Fibroblast of the aortic adventitia (primary cell): Measurements from ENCODE around the gene ASTN1. TPM values are rescaled to one million over a fixed set of nuclear protein-coding genes. Genes with fewer than 3 reads are reported as not detected.
A peak's percentile ranks its signal among the peaks of the same experiment; 100 is the strongest.

Experiments used
- DNase-seq: peaks from one replicate; pipeline ENCODE4 v3.0.0-alpha.2; 2010; ENCODE audit warnings: low read depth
- H3K4me3 ChIP-seq: 2 replicates; pipeline ENCODE4 v1.5.1; 2011; ENCODE audit warnings: low read depth, mild to moderate bottlenecking, control low read depth, low read length, moderate library complexity
- CTCF ChIP-seq: IDR thresholded peaks from 2 replicates; pipeline ENCODE4 v1.5.1; 2011; ENCODE audit warnings: mild to moderate bottlenecking, low read length, control low read depth, inconsistent platforms; ENCODE audit not compliant: insufficient read depth
- total RNA-seq: library from RNA; depleted of rRNA; stranded (reverse); fragments of >200 nt; gene quantifications from 2 replicates; pipeline ENCODE4 v1.2.3, GENCODE V29; 2012; ENCODE audit warnings: low replicate concordance

Gene ASTN1
- total RNA-seq, 1 donor: under 0.01 TPM

- no peak overlapping the region for H3K4me3 ChIP-seq
- TF ChIP-seq CTCF: no peak
- DNase-seq: no peak
Observed at GRCh38 chr1:177198243-177198642, 33.7 kb upstream of the ASTN1 start.

GRCh38 chr1:177190308-177190970 lies 25.9 kb upstream of the ASTN1 start:
- no peak for TF ChIP-seq CTCF
- no peak for DNase-seq
- H3K4me3 ChIP-seq: no peak overlapping the region

GRCh38 chr1:177186639-177187038 lies 22.1 kb upstream of the ASTN1 start:
- TF ChIP-seq CTCF: no peak
- no peak overlapping the region for H3K4me3 ChIP-seq
- no peak for DNase-seq

GRCh38 chr1:177185209-177185608 lies 20.7 kb upstream of the ASTN1 start:
- peak; percentile 69 for TF ChIP-seq CTCF
- DNase-seq: peak; percentile 20
- H3K4me3 ChIP-seq: no peak overlapping the region

- DNase-seq: no peak
- no peak overlapping the region for H3K4me3 ChIP-seq
- no peak for TF ChIP-seq CTCF
Observed at GRCh38 chr1:177183836-177184235, 19.3 kb upstream of the ASTN1 start.

- peak overlapping the region; percentile 42 for H3K4me3 ChIP-seq
- peak; percentile 47 for DNase-seq
- TF ChIP-seq CTCF: peak; percentile 87
Observed at GRCh38 chr1:177181631-177182291, 17.2 kb upstream of the ASTN1 start.
